ENCODE results near the gene SLC9A4. TPM values are rescaled to one million over a fixed set of nuclear protein-coding genes. Genes with fewer than 3 reads are reported as not detected.
"Not testable (repeated sequence)": the region's sequence is repeated elsewhere in the genome, so short reads cannot be mapped to it uniquely, and the experiment has no call there.

The SLC9A4 gene
- total RNA-seq, 1 experiment from 2014 or later, result not detected

- in situ Hi-C loops (cut with HindIII; ENCODE audit: low pct_unique_long_range_greater_than_20kb, low sequenced_read_pairs), result no loop called here
- no peak for DNase-seq (ENCODE audit: low read depth)
Measured at GRCh38 chr2:102518170-102518569, 45.1 kb downstream of the SLC9A4 start.

- in situ Hi-C loops (cut with HindIII; ENCODE audit: low pct_unique_long_range_greater_than_20kb, low sequenced_read_pairs), result no loop called here
- DNase-seq (ENCODE audit: low read depth), result no peak
Measured at GRCh38 chr2:102520009-102520408, 47.0 kb downstream of the SLC9A4 start.

GRCh38 chr2:102520801-102521200 is 47.8 kb downstream of the SLC9A4 start:
- in situ Hi-C loops (cut with HindIII; ENCODE audit: low pct_unique_long_range_greater_than_20kb, low sequenced_read_pairs), result no loop called here

GRCh38 chr2:102522162-102522561 is 49.1 kb downstream of the SLC9A4 start:
- in situ Hi-C loops (cut with HindIII; ENCODE audit: low pct_unique_long_range_greater_than_20kb, low sequenced_read_pairs), result no loop called here

More at GRCh38 chr2:102520801-102521200, 47.8 kb downstream of the SLC9A4 start:
- DNase-seq (ENCODE audit: low read depth), result peak; percentile 27

DNA sequence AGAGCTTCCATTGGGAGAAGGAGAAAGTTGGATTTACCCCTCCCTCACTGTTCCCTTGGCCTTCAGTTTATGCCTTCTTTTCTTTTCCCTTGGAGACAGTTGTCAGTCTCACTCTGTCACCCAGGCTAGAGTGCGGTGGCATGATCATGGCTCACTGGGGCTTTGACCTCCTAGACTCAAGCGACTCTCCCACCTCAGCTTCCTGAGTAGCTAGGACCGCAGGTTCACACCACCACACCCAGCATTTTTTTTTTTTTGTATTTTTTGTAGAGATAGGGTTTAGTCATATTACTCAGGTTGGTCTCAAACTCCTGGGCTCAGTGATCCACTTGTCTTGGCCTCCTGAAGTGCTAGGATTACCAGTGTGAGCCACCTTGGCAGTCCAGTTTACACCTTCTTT is 49.9 kb downstream of the SLC9A4 start:
- DNase-seq (ENCODE audit: low read depth), result no peak
- in situ Hi-C loops (cut with HindIII; ENCODE audit: low pct_unique_long_range_greater_than_20kb, low sequenced_read_pairs), result no loop called here

More at GRCh38 chr2:102522162-102522561, 49.1 kb downstream of the SLC9A4 start:
- DNase-seq (ENCODE audit: low read depth), result no peak

DNA sequence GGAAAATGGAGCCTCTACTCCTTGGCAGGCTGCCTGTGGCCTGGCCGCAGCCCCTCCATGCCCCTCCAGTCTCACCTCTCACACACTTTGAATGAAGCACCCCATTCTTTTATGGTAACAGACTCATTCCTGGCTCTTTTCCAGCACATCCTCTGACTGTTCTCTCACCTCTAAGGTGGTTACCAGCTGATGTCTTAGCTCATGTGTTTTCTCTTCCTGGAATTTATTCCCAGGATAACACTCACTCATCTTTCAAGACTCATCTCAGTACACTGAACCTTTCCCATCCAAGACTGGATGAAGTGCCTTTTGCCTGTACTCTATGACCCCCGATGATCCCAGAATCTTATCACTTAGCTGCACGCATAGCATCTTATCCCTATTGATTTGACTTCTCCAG is 50.6 kb downstream of the SLC9A4 start:
- DNase-seq (ENCODE audit: low read depth), result no peak
- in situ Hi-C loops (cut with HindIII; ENCODE audit: low pct_unique_long_range_greater_than_20kb, low sequenced_read_pairs), result no loop called here

DNA sequence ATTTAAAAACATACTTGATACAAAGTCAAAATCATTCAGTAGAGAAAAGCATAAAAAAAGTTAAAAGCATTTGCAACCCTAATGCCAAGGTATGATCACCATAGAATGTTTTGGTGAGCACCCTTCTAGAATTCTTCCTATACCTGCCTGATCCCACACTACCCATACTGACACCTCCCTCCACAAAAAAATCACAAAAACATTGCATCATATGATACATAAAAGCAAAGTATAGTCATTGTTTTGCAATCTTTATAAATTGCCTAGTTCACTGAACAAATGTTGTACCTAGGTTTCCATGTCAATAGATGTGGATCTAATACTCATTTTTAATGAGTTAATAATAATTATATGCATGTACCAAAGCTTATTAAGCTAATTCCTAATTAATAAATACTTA is 54.1 kb downstream of the SLC9A4 start:
- in situ Hi-C loops (cut with HindIII; ENCODE audit: low pct_unique_long_range_greater_than_20kb, low sequenced_read_pairs), result no loop called here

DNA sequence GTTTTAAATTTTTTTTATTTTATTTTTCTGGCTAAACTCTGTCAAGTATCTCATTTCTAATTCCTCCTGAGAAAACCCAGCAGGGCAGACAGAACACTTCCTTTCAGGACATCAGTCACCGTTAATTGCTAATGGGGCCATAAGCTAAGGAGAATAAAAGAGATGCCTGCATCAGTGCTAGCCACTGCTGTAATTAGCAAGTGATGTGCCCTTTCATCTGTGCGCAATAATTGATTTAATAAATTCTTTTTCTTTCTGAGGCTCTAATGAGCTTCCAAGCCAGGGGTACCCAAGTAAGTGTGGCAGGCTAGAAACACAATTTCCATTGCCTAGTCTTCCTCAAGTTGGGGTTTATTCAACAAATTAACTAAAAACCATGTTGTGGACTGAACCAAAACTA is 65.5 kb downstream of the SLC9A4 start:
- in situ Hi-C loops (cut with HindIII; ENCODE audit: low pct_unique_long_range_greater_than_20kb, low sequenced_read_pairs), result no loop called here
- DNase-seq (ENCODE audit: low read depth), result no peak

More for the DNA sequence above, 54.1 kb downstream of the SLC9A4 start:
- DNase-seq (ENCODE audit: low read depth), result no peak

GRCh38 chr2:102540882-102541281 is 67.9 kb downstream of the SLC9A4 start:
- DNase-seq (ENCODE audit: low read depth), result no peak
- in situ Hi-C loops (cut with HindIII; ENCODE audit: low pct_unique_long_range_greater_than_20kb, low sequenced_read_pairs), result no loop called here

DNA sequence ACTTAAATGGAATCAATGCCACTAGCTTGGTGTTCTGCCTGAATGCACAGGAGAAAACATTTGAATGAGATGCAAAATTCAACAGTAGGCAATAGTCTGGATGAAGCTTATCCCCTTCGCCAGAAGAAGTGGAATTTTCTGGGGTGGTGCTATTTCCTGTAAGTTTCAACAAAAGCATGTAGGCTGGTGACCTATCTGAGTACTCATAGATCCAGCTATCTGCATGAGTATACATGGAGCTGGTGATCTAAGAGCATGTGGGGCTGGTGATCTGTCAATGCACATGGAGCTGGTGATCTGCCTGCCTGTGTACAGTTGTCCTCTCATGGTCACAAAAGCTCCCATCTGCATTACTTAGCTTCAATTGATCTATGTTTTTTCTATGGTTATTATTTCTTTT is 71.2 kb downstream of the SLC9A4 start:
- in situ Hi-C loops (cut with HindIII; ENCODE audit: low pct_unique_long_range_greater_than_20kb, low sequenced_read_pairs), result no loop called here
- no peak for DNase-seq (ENCODE audit: low read depth)

DNA sequence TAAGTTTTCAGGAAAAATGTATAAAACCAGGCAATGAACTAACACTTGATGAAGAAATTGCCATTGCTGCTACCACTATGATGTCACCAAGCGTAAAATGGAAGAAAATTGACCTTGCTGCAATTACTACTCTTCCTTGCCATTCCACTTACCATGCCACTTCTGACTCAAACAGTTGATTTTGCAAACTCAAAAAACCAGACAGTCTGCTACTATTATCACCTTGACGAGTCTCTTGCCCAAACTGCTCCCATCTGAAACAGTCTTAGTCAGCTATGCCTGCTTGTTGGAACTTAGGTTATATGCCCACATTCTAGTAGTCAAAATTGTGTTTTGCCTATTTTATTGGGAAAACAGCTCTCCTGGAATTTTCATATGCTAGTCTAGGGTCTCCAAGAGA is 74.4 kb downstream of the SLC9A4 start:
- in situ Hi-C loops (cut with HindIII; ENCODE audit: low pct_unique_long_range_greater_than_20kb, low sequenced_read_pairs), result no loop called here
- DNase-seq (ENCODE audit: low read depth), result no peak

DNA sequence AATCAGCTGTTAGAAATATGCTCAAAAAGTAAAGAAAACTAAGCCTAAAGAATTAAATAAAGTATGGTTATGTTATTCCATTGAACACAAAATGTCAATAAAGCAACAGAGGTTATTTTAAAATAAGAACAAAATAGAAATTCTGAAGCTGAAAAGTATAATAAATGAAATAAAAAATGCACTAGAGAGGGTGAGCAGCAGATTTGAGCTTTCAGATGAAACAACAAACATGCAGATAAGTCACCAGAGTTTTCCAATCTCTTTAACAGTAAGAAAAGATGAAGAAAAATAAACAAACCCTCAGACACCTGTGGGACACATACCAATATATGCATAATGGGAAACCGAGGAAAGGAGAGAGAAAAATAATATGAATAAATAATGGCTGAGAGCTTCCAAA is 76.0 kb downstream of the SLC9A4 start:
- DNase-seq (ENCODE audit: low read depth), result peak; percentile 4
- in situ Hi-C loops (cut with HindIII; ENCODE audit: low pct_unique_long_range_greater_than_20kb, low sequenced_read_pairs), result no loop called here

- in situ Hi-C loops (cut with HindIII; ENCODE audit: low pct_unique_long_range_greater_than_20kb, low sequenced_read_pairs), result no loop called here
- no peak for DNase-seq (ENCODE audit: low read depth)
Measured at GRCh38 chr2:102550151-102550550, 77.1 kb downstream of the SLC9A4 start.

DNA sequence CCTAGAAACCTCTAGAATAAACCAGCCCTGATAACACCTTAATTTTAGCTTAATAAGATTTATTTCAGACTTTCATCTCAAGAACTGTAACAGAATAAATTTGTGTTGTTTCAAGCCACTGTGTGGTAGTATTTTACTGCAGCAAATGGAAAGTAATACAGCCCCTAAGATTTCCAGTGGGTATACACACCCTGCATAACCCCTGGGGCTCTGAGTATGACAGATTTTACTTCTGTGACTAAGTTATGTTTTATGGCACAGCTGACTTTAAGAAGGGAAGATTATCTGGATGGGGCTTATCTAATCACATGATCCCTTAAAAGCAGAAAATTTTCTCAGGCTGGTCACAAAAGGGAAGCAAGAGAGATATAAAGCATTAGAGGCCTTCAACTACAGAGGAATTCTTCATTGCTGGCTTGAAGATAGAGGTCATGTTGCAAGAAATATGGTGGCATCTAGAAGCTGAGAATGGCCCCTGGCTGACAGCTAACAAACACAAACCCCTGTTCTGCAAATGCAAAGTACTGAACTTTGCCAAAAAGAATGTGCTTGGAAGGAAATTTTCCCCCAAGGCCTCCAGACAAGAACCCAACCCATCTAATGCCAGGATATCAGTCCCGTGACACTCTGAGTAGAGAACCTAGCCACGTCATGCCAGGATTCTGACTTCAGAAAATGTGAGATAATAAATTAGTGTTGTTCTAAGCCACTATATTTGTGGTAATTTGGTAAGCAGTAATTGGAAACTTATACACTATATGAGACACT is 78.5 kb downstream of the SLC9A4 start:
- in situ Hi-C loops (cut with HindIII; ENCODE audit: low pct_unique_long_range_greater_than_20kb, low sequenced_read_pairs), result no loop called here

GRCh38 chr2:102553601-102554000 is 80.6 kb downstream of the SLC9A4 start:
- no peak for DNase-seq (ENCODE audit: low read depth)
- in situ Hi-C loops (cut with HindIII; ENCODE audit: low pct_unique_long_range_greater_than_20kb, low sequenced_read_pairs), result no loop called here

More for the DNA sequence above, 78.5 kb downstream of the SLC9A4 start:
- no peak for DNase-seq (ENCODE audit: low read depth)

GRCh38 chr2:102558463-102558862 is 85.4 kb downstream of the SLC9A4 start:
- in situ Hi-C loops (cut with HindIII; ENCODE audit: low pct_unique_long_range_greater_than_20kb, low sequenced_read_pairs), result no loop called here
- DNase-seq (ENCODE audit: low read depth), result no peak

- in situ Hi-C loops (cut with HindIII; ENCODE audit: low pct_unique_long_range_greater_than_20kb, low sequenced_read_pairs); DNase-seq (ENCODE audit: low read depth): not testable (repeated sequence)
Measured at GRCh38 chr2:102562542-102562941, 89.5 kb downstream of the SLC9A4 start.

DNA sequence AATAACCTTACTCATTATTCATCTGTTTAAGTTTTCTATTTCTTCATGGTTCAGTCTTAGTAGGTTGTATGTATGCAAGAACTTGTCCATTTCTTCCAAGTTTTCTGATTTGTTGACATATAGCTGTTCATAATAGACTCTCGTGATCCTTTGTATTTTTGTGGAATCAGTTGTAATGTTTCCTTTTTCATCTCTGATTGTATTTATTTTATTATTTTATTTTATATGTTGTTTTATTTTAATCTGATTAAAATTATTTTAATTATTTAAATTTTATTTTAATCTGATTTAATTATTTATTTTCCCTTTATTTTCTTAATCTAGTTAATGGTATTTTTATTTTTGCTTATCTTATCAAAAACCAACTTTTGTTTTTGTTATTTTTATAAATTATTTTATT is 102.9 kb downstream of the SLC9A4 start:
- in situ Hi-C loops (cut with HindIII; ENCODE audit: low pct_unique_long_range_greater_than_20kb, low sequenced_read_pairs), result no loop called here
- DNase-seq (ENCODE audit: low read depth), result no peak

DNA sequence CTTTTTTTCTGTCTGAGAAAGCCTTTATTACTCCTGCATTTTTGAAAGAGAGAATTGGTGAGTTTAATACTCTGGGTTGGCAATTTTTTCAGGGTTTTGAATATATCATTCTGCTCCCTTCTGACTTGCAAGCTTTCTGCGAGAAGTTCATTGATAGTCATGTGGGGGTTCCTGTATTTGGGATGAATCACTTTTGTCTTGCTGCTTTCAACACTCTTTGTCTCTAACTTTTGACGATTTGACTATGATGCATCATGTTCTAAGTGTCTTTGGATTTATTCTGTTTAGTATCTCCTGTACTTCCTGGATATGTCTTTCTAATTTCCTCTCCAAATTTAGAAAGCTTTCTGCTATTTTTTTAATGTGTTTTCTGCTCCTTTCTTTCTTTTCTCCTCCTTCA is 105.3 kb downstream of the SLC9A4 start:
- in situ Hi-C loops (cut with HindIII; ENCODE audit: low pct_unique_long_range_greater_than_20kb, low sequenced_read_pairs), result no loop called here
- DNase-seq (ENCODE audit: low read depth), result no peak

GRCh38 chr2:102581911-102582310 is 108.9 kb downstream of the SLC9A4 start:
- no peak for DNase-seq (ENCODE audit: low read depth)
- in situ Hi-C loops (cut with HindIII; ENCODE audit: low pct_unique_long_range_greater_than_20kb, low sequenced_read_pairs), result no loop called here
